ENCODE measurements around the gene TFB1M. TPM values are rescaled to one million over a fixed set of nuclear protein-coding genes. Genes with fewer than 3 reads are reported as not detected.
"Not testable (repeated sequence)": the region's sequence is repeated elsewhere in the genome, so short reads cannot be mapped to it uniquely, and the experiment has no call there.

The TFB1M gene
- total and polyA plus RNA-seq, 4 donors, result 9.7 to 27.9 (median 19.0) TPM

DNA sequence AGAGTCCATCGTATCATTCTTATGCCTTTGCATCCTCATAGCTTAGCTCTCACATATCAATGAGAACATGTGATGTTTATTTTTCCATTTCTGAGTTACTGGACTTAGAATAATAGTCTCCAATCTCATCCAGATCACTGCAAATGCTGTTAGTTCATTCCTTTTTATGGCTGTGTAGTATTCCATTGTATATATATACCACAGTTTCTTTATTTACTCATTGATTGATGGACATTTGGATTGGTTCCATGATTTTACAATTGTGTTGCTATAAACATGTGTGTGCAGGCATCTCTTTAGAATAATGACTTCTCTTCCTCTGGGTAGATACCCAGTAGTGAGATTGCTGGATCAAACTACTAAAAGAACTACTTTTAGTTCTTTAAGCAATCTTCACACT lies 21.0 kb upstream of the TFB1M start:
- no peak for ATAC-seq (ENCODE audit: insufficient read depth, low FRiP score)
- 95 to 100% methylated on average over 1 of the region's 1 CpG for WGBS, 2 donors
- H3K4me1 ChIP-seq (ENCODE audit: control insufficient read depth in 5 of 5, insufficient read depth in 5 of 5, low read length in 5 of 5), result no peaks in the 10 kb centered on the region
- peaks cover 0 to 6% (median 0%) of the 10 kb centered on the region in 4 donors for H3K9me3 ChIP-seq (ENCODE audit: control insufficient read depth in 4 of 4, insufficient read depth in 3 of 4, low read length in 3 of 4)
- no peaks in the 10 kb centered on the region for H3K27me3 ChIP-seq (ENCODE audit: control insufficient read depth in 3 of 3, insufficient read depth in 3 of 3, low read length in 2 of 3)
- no peaks in the 10 kb centered on the region for H3K36me3 ChIP-seq (ENCODE audit: control insufficient read depth in 4 of 4, insufficient read depth in 4 of 4, low read length in 4 of 4)
- no peak overlapping the region for H3K4me3 ChIP-seq
- no peak overlapping the region for H3K27ac ChIP-seq (ENCODE audit: low read depth in 1 of 2, low read length in 1 of 2)
- no peak overlapping the region for H3K9ac ChIP-seq (ENCODE audit: insufficient read depth in 1 of 2, low read length in 2 of 2)
- TF ChIP-seq, protein P1, sequence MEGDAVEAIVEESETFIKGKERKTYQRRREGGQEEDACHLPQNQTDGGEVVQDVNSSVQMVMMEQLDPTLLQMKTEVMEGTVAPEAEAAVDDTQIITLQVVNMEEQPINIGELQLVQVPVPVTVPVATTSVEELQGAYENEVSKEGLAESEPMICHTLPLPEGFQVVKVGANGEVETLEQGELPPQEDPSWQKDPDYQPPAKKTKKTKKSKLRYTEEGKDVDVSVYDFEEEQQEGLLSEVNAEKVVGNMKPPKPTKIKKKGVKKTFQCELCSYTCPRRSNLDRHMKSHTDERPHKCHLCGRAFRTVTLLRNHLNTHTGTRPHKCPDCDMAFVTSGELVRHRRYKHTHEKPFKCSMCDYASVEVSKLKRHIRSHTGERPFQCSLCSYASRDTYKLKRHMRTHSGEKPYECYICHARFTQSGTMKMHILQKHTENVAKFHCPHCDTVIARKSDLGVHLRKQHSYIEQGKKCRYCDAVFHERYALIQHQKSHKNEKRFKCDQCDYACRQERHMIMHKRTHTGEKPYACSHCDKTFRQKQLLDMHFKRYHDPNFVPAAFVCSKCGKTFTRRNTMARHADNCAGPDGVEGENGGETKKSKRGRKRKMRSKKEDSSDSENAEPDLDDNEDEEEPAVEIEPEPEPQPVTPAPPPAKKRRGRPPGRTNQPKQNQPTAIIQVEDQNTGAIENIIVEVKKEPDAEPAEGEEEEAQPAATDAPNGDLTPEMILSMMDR (IDR thresholded peaks at IDR 0.05; ENCODE audit: control extremely low read depth, extremely low read depth), result no peak
- no peak for DNase-seq

DNA sequence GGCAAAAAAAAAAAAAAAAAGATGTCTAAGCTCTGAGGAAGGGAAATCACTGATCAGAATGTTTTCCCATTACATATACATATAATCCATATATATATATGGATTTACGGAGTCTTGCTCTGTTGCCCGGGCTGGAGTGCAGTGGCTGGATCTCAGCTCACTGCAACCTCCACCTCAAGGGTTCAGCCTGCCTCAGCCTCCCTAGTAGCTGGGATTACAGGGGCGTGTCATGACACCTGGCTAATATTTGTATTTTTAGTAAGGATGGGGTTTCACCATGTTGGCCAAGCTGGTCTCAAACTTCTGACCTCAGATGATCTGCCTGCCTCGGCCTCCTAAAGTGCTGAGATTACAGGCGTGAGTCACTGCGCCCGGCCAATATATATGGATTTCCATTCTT lies 19.8 kb upstream of the TFB1M start:
- not testable (repeated sequence) for DNase-seq; H3K4me1 ChIP-seq (ENCODE audit: control insufficient read depth in 5 of 5, insufficient read depth in 5 of 5, low read length in 5 of 5); ATAC-seq (ENCODE audit: insufficient read depth, low FRiP score); H3K4me3 ChIP-seq; H3K9ac ChIP-seq (ENCODE audit: insufficient read depth in 1 of 2, low read length in 2 of 2); H3K27ac ChIP-seq (ENCODE audit: low read depth in 1 of 2, low read length in 1 of 2); H3K9me3 ChIP-seq (ENCODE audit: control insufficient read depth in 4 of 4, insufficient read depth in 3 of 4, low read length in 3 of 4); H3K27me3 ChIP-seq (ENCODE audit: control insufficient read depth in 3 of 3, insufficient read depth in 3 of 3, low read length in 2 of 3); H3K36me3 ChIP-seq (ENCODE audit: control insufficient read depth in 4 of 4, insufficient read depth in 4 of 4, low read length in 4 of 4)
- WGBS, 2 donors, result 96 to 99% methylated on average over 7 of the region's 7 CpGs

DNA sequence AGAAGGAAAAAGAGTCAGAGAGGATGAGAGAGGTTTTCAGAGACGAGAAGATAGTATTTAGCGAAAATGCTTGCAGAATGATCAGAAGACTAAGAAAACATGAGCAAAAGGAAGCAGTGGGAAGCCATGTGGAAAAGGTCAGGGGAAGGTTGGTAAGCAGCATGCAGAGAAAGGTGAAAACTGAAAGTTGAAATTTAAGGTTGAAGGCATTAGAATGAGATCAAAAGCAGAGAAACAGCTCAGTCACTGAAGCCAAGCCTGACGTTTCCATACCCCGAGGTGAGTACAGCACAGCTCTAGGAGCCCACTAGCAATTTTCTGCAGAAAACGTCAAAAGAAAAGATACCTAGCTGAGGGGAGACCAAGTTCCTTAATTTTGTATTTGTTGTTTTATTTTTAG lies 19.1 kb upstream of the TFB1M start:
- TF ChIP-seq, protein P1 (IDR thresholded peaks at IDR 0.05; ENCODE audit: control extremely low read depth, extremely low read depth), result no peak

DNA sequence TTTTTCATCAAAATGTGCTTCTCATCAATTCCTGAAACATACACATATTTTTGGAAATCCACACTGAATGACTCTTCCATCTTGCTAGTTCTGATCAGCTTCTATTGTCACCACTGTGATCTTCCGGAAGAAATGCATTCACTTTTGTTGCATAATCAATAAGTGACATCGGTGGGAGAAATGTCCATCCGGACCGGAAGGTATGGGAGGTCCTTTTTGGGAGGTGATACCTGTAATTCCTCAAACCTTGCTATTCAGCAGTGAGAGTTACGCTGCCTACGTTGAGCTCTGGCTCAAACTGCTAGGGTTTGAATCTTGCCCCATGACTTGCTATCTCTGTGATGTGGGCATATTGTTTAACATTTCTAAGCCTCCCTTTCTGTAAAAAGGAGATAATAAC lies 16.6 kb upstream of the TFB1M start:
- DNase-seq, result no peak
- no peaks in the 10 kb centered on the region for H3K27me3 ChIP-seq (ENCODE audit: control insufficient read depth in 3 of 3, insufficient read depth in 3 of 3, low read length in 2 of 3)
- no peaks in the 10 kb centered on the region for H3K36me3 ChIP-seq (ENCODE audit: control insufficient read depth in 4 of 4, insufficient read depth in 4 of 4, low read length in 4 of 4)
- 95 to 96% methylated on average over 6 of the region's 6 CpGs for WGBS, 2 donors
- no peak overlapping the region for H3K4me3 ChIP-seq
- peaks cover 0 to 12% (median 0%) of the 10 kb centered on the region in 5 donors for H3K4me1 ChIP-seq (ENCODE audit: control insufficient read depth in 5 of 5, insufficient read depth in 5 of 5, low read length in 5 of 5)
- H3K9ac ChIP-seq (ENCODE audit: insufficient read depth in 1 of 2, low read length in 2 of 2), result no peak overlapping the region
- H3K9me3 ChIP-seq (ENCODE audit: control insufficient read depth in 4 of 4, insufficient read depth in 3 of 4, low read length in 3 of 4), result no peaks in the 10 kb centered on the region
- TF ChIP-seq, protein P1 (IDR thresholded peaks at IDR 0.05; ENCODE audit: control extremely low read depth, extremely low read depth), result no peak
- ATAC-seq (ENCODE audit: insufficient read depth, low FRiP score), result no peak
- no peak overlapping the region for H3K27ac ChIP-seq (ENCODE audit: low read depth in 1 of 2, low read length in 1 of 2)

More for the DNA sequence above, 19.1 kb upstream of the TFB1M start:
- H3K4me3 ChIP-seq, result no peak overlapping the region
- no peaks in the 10 kb centered on the region for H3K36me3 ChIP-seq (ENCODE audit: control insufficient read depth in 4 of 4, insufficient read depth in 4 of 4, low read length in 4 of 4)
- H3K27me3 ChIP-seq (ENCODE audit: control insufficient read depth in 3 of 3, insufficient read depth in 3 of 3, low read length in 2 of 3), result no peaks in the 10 kb centered on the region
- no peak overlapping the region for H3K9ac ChIP-seq (ENCODE audit: insufficient read depth in 1 of 2, low read length in 2 of 2)
- peaks cover 0 to 4% (median 0%) of the 10 kb centered on the region in 5 donors for H3K4me1 ChIP-seq (ENCODE audit: control insufficient read depth in 5 of 5, insufficient read depth in 5 of 5, low read length in 5 of 5)
- ATAC-seq (ENCODE audit: insufficient read depth, low FRiP score) (no peak), DNase-seq (no peak)
- H3K27ac ChIP-seq (ENCODE audit: low read depth in 1 of 2, low read length in 1 of 2), result no peak overlapping the region
- 78 to 80% methylated on average over 5 of the region's 5 CpGs for WGBS, 2 donors
- H3K9me3 ChIP-seq (ENCODE audit: control insufficient read depth in 4 of 4, insufficient read depth in 3 of 4, low read length in 3 of 4), result no peaks in the 10 kb centered on the region

All from lung (tissue), 12 donors.